Epithelial cell of proximal tubule (primary cell): ENCODE measurements around the gene TMEM181. TPM values are rescaled to one million over a fixed set of nuclear protein-coding genes. Genes with fewer than 3 reads are reported as not detected.
A peak's percentile ranks its signal among the peaks of the same experiment; 100 is the strongest.

Experiments used
- DNase-seq: peaks from one replicate; pipeline ENCODE4 v3.0.0-alpha.2; 2011; ENCODE audit warnings: low read depth
- H3K4me3 ChIP-seq: 2 replicates; pipeline ENCODE4 v1.5.1; 2011; ENCODE audit warnings: low read depth, mild to moderate bottlenecking, low read length
- total RNA-seq: library from RNA; depleted of rRNA; stranded (reverse); fragments of >200 nt; gene quantifications from 2 replicates; pipeline ENCODE4 v1.2.3, GENCODE V29; 2015
- TF ChIP-seq, protein P1 (sequence below): conservative IDR thresholded peaks from 2 replicates; pipeline ENCODE4 v1.5.1; 2012; ENCODE audit warnings: low read depth, mild to moderate bottlenecking, low read length

Gene TMEM181
- total RNA-seq: 14.5 and 16.5 TPM in 2 replicates

DNA sequence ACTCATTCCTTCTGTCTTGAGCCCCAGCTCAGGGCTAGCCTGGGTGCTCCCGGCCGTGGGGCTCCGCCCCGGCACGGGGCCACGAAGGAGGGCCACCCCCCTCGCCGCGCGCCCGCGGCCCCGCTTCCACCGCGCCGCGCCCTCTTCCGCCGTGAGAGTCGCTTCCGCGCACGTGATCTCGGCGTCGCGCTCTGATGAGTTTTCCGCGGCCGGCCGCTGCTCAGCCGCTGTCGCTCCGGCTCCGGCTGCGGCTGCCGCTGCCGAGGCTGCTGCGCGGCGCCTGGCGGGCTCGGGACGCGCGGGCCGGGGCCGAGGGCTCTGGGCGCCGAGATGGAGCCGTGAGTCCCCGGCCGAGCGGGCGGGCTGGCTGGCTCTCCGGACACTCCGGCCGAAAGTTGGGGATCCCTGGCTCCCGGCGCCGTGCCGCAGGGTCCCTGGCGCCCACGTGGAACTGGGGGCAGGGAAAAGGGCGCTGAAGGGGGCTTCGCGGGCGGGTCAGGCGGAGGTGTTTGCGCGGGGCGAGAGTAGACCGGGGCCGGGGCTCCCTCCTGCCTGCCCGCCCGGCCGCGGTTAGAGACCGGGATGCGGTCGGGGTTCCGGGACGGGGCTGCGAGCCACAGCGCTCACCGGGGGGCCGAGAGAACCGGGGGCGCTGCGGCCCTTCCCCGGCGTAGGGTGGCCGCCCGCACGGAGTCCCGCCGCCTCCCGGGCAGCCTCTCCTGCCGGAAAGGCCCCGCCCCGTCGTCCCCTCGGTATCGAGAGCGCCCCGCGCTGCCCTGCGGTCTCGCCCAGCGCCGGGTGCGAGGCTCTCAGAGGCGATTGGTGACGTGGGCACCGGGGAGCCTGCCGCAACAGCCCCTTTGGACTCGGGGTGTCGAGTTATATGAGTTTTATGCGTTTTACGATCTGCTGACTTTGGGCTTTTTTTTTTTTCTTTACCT, at the start of gene TMEM181:
TSS of gene TMEM181 (plus strand) at position 197 of the 941 bp plus-strand sequence. CDS start at position 331, 134 bp downstream.
- no peak for DNase-seq
- TF ChIP-seq, protein P1, sequence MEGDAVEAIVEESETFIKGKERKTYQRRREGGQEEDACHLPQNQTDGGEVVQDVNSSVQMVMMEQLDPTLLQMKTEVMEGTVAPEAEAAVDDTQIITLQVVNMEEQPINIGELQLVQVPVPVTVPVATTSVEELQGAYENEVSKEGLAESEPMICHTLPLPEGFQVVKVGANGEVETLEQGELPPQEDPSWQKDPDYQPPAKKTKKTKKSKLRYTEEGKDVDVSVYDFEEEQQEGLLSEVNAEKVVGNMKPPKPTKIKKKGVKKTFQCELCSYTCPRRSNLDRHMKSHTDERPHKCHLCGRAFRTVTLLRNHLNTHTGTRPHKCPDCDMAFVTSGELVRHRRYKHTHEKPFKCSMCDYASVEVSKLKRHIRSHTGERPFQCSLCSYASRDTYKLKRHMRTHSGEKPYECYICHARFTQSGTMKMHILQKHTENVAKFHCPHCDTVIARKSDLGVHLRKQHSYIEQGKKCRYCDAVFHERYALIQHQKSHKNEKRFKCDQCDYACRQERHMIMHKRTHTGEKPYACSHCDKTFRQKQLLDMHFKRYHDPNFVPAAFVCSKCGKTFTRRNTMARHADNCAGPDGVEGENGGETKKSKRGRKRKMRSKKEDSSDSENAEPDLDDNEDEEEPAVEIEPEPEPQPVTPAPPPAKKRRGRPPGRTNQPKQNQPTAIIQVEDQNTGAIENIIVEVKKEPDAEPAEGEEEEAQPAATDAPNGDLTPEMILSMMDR: no peak
- H3K4me3 ChIP-seq: peak within 1 kb of the TSS; percentile 82

DNA sequence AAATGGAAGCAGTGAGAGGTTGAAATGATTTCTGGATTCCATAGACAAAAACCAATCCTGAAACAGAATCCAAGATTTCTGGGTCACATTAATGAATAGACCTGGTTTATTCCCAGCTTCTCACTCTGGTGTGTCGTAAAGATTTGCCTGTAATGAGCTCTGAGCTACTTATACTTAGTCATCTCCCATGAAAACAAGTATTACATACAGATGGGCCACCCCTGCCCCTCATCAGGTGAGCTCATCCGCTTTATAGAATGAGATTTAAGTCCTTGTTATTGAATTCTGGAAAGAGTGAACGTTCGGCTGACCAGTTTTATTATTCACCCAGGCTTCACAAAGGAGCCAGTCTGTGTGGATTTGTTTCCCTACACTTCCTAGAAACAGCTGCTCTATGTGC, 47.1 kb upstream of the TMEM181 start:
- TF ChIP-seq, protein P1: no peak
- no peak for DNase-seq
- no peak overlapping the region for H3K4me3 ChIP-seq

- H3K4me3 ChIP-seq: no peak overlapping the region
- TF ChIP-seq, protein P1: no peak
- DNase-seq: no peak
Measured at GRCh38 chr6:158514176-158514575, 45.7 kb upstream of the TMEM181 start.

GRCh38 chr6:158514991-158515390, 44.9 kb upstream of the TMEM181 start:
- no peak for DNase-seq
- TF ChIP-seq, protein P1: no peak
- no peak overlapping the region for H3K4me3 ChIP-seq

- no peak overlapping the region for H3K4me3 ChIP-seq
- TF ChIP-seq, protein P1: no peak
- DNase-seq: no peak
Measured at GRCh38 chr6:158516098-158516497, 43.8 kb upstream of the TMEM181 start.

DNA sequence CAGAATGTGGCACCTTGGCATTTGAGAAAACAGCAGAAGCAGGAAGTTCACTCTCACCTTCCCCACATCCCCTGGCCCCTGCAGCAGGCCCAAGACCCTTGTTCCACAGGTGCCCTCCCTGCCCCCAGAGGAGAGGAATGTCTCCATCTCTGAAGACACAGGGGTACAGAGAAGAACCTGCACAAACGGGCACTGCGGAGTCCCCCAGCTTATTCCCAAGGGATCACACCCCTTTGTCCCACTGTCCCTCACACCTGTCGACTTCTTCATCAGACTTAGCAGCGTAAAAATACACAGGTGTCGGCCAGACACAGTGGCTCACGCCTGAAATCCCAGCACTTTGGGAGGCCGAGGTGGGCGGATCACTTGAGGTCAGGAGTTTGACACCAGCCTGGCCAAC, 42.9 kb upstream of the TMEM181 start:
- TF ChIP-seq, protein P1: no peak
- DNase-seq: no peak

DNA sequence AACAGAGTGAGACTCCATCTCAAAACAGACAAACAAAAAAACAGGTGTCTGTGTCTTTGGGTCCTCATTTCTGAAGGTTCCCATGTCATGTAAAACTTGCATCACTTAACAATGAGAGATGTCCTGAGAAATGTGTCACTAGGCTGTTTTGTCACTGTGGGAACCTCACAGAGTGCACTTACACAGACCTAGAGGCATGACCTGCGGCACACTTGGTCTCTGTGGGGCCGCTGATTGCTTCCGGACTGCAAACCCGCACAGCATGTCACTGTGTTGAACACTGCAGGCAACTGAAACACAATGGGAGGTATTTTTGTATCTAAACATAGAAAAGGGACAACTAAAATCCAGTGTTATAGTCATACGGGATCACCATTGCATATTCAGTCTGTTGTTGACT, 42.3 kb upstream of the TMEM181 start:
- TF ChIP-seq, protein P1: no peak
- DNase-seq: no peak

More for the DNA sequence above, 42.9 kb upstream of the TMEM181 start:
- no peak overlapping the region for H3K4me3 ChIP-seq

More for the DNA sequence above, 42.3 kb upstream of the TMEM181 start:
- no peak overlapping the region for H3K4me3 ChIP-seq
